Endothelial cell of umbilical vein (primary cell): Measurements from ENCODE around the gene GOLGA6L10. TPM values are rescaled to one million over a fixed set of nuclear protein-coding genes. Genes with fewer than 3 reads are reported as not detected.

Experiments used
- BruUV-seq: library from RNA; stranded (reverse); fragments of 400-500 nt; replicated peaks from 2 replicates; lab custom pipeline; 2021; lab: Mats Ljungman, UMichigan
- CTCF ChIA-PET: fragments of 300-600, 350-600 bp; sonication (Branson Sonifier 250); formaldehyde crosslinking; loops from one replicate; lab custom pipeline; 2021; ENCODE audit warnings: antibody characterized with exemption, inconsistent platforms; lab: Charles Lee
- POLR2A ChIA-PET: fragments of 300-600, 350-600 bp; sonication (Branson Sonifier 250); formaldehyde crosslinking; loops from one replicate; lab custom pipeline; 2021; ENCODE audit warnings: antibody characterized with exemption, inconsistent platforms; lab: Charles Lee
- DNase-seq: peaks from one replicate; pipeline ENCODE4 v3.0.0-alpha.2; 2011; ENCODE audit warnings: low read depth, low spot score
- FAIRE-seq: peaks from 2 replicates; lab custom pipeline; 2011; peaks lifted over from hg19 to GRCh38; lab: Jason Lieb, UNC
- H2AFZ ChIP-seq: 2 replicates; pipeline ENCODE4 v1.6.0; 2012; ENCODE audit warnings: low read depth, low read length, control low read depth, inconsistent platforms
- H3K27ac ChIP-seq: 2 replicates; pipeline ENCODE4 v1.5.1; 2011; ENCODE audit warnings: low read depth, mild to moderate bottlenecking, control low read depth, low read length, moderate library complexity; ENCODE audit not compliant: insufficient read depth
- H3K27me3 ChIP-seq, 2 experiments: 2 replicates each; pipeline versions ENCODE4 v1.6.0 to v1.6.1; 2011; ENCODE audit warnings: low read length in 2 of 2, mixed read lengths in 1 of 2; ENCODE audit not compliant: control insufficient read depth in 2 of 2, insufficient read depth in 2 of 2
- H3K36me3 ChIP-seq, 2 experiments: 2 replicates in 1 of 2; 3 replicates in 1 of 2; pipeline ENCODE4 v1.5.1; 2011; ENCODE audit warnings: low read length in 2 of 2, mild to moderate bottlenecking in 1 of 2, moderate library complexity in 1 of 2; ENCODE audit not compliant: control insufficient read depth in 2 of 2, insufficient read depth in 2 of 2; ENCODE audit errors: extremely low read depth in 1 of 2
- H3K4me1 ChIP-seq: 3 replicates; pipeline ENCODE4 v1.5.1; 2011; ENCODE audit warnings: mild to moderate bottlenecking, low read length; ENCODE audit not compliant: control insufficient read depth, insufficient read depth; ENCODE audit errors: extremely low read depth
- H3K4me2 ChIP-seq: 2 replicates; pipeline ENCODE4 v1.6.1; 2011; ENCODE audit warnings: low read length, control low read depth, mixed read lengths; ENCODE audit not compliant: insufficient read depth
- H3K4me3 ChIP-seq, 3 experiments: fragments of 200-600 bp in 1 of 3; sonication (generic), shearing (Covaris generic) in 1 of 3; replicated peaks in 1 of 3; 2 replicates each; pipeline ENCODE4 v1.5.1; 2011 to 2016; ENCODE audit warnings: control low read depth in 3 of 3, low read length in 3 of 3, mild to moderate bottlenecking in 2 of 3, inconsistent platforms in 1 of 3, low read depth in 1 of 3, moderate library complexity in 1 of 3; ENCODE audit not compliant: insufficient read depth in 1 of 3
- H3K79me2 ChIP-seq: 2 replicates; pipeline ENCODE4 v1.6.0; 2012; ENCODE audit warnings: low read length, inconsistent platforms; ENCODE audit not compliant: control insufficient read depth, insufficient read depth
- H3K9ac ChIP-seq: replicated peaks from 2 replicates; pipeline ENCODE3; 2011; ENCODE audit warnings: low read length, control low read depth; ENCODE audit not compliant: insufficient read depth; ENCODE audit errors: extremely low read depth
- H3K9me1 ChIP-seq: replicated peaks from 3 replicates; pipeline ENCODE4 v1.6.0; 2011; ENCODE audit warnings: mild to moderate bottlenecking, low read length; ENCODE audit not compliant: control insufficient read depth, insufficient read depth; ENCODE audit errors: extremely low read depth
- H3K9me3 ChIP-seq: replicated peaks from 2 replicates; pipeline ENCODE4 v1.5.1; 2012; ENCODE audit warnings: low read length, inconsistent platforms; ENCODE audit not compliant: control insufficient read depth, insufficient read depth
- H4K20me1 ChIP-seq: replicated peaks from 2 replicates; pipeline ENCODE3; 2011; ENCODE audit warnings: mild to moderate bottlenecking, low read length; ENCODE audit not compliant: control insufficient read depth, insufficient read depth; ENCODE audit errors: extremely low read depth
- EZH2 ChIP-seq: IDR thresholded peaks from 2 replicates; pipeline ENCODE4 v1.6.1; 2012; ENCODE audit warnings: borderline replicate concordance, low read depth, mild to moderate bottlenecking, moderate library complexity, low read length, inconsistent platforms; ENCODE audit not compliant: severe bottlenecking
- FOS ChIP-seq: IDR thresholded peaks from 2 replicates; pipeline ENCODE4 v1.6.1; 2011; ENCODE audit warnings: mild to moderate bottlenecking, low read length, moderate library complexity, borderline replicate concordance; ENCODE audit not compliant: insufficient read depth
- GATA2 ChIP-seq: IDR thresholded peaks from 2 replicates; pipeline ENCODE4 v1.7.0; 2011; ENCODE audit warnings: low read depth, mild to moderate bottlenecking, moderate library complexity, mixed read lengths, low read length; ENCODE audit not compliant: insufficient read length, insufficient read depth
- JUN ChIP-seq: IDR thresholded peaks from 2 replicates; pipeline ENCODE4 v1.6.1; 2011; ENCODE audit warnings: borderline replicate concordance, low read depth; ENCODE audit not compliant: insufficient read length, insufficient read depth
- MAX ChIP-seq: IDR thresholded peaks from 2 replicates; pipeline ENCODE4 v1.6.1; 2011; ENCODE audit not compliant: insufficient read depth, insufficient read length
- MYC ChIP-seq: IDR thresholded peaks from one replicate; pipeline ENCODE4 v1.6.1; 2011; ENCODE audit warnings: mild to moderate bottlenecking, low read depth, low read length
- POLR2A ChIP-seq: IDR thresholded peaks from 2 replicates; pipeline ENCODE4 v1.6.1; 2012; ENCODE audit warnings: low read depth, mild to moderate bottlenecking, control low read depth, low read length
- POLR2AphosphoS5 ChIP-seq: IDR thresholded peaks from 2 replicates; pipeline ENCODE4 v1.6.1; 2012; ENCODE audit warnings: low read depth, mild to moderate bottlenecking, control low read depth, low read length, moderate library complexity; ENCODE audit not compliant: insufficient read depth
- dilution Hi-C: fragments of 300-500 bp; cut with MboI; formaldehyde crosslinking; loops from one replicate; pipeline ENCODE4 v1.15.0; 2019; ENCODE audit warnings: low sequenced_read_pairs; ENCODE audit not compliant: extremely low pct_ligation_motif_present
- intact Hi-C: fragments of 100-400 bp; cut with micrococcal nuclease; formaldehyde crosslinking; loops from one replicate; pipeline ENCODE4 v1.10.0; 2022
- polyA plus RNA-seq, 4 experiments: library from polyadenylated mRNA; depleted of rRNA in 3 of 4; stranded (reverse) in 3 of 4; unstranded in 1 of 4; fragments of >200 nt; gene quantifications; 2 replicates each; pipeline versions ENCODE4 v1.2.1 to v1.2.3, GENCODE V29; 2011 to 2012; ENCODE audit warnings: missing spikeins in 1 of 4
- total RNA-seq: library from RNA; stranded (reverse); gene quantifications from 2 replicates; pipeline ENCODE4 v1.2.3, GENCODE V29; 2021
- TF ChIP-seq, protein P1 (sequence below), 2 donors: IDR thresholded peaks; 1 replicate in 1 of 2; 2 replicates in 1 of 2; pipeline ENCODE4 v1.5.1; 2011; ENCODE audit warnings: low read length in 2 of 2, mild to moderate bottlenecking in 2 of 2, moderate library complexity in 2 of 2, control low read depth in 1 of 2, inconsistent platforms in 1 of 2, low read depth in 1 of 2; ENCODE audit not compliant: insufficient read depth in 1 of 2; ENCODE audit errors: extremely low read depth in 1 of 2

GOLGA6L10 gene
- total and polyA plus RNA-seq, 2 donors (not counting 3 experiments of a cell fraction or from before 2014, with no cell fraction given), result 1.2 to 3.9 TPM

- no TSS peak for BruUV-seq
- Histone ChIP-seq H3K79me2 (no peaks in the 10 kb centered on the region), H3K4me2 (no peak overlapping the region)
Observed at GRCh38 chr15:82313446-82313845, 35.8 kb downstream of the GOLGA6L10 start.

More at GRCh38 chr15:82313446-82313845, 35.8 kb downstream of the GOLGA6L10 start:
- H3K9me3 ChIP-seq, result no peaks in the 10 kb centered on the region
- dilution Hi-C loops, result no loop called here
- DNase-seq, result no peak
- no peaks in the 10 kb centered on the region for H3K27me3 ChIP-seq
- H2AFZ ChIP-seq, result no peak overlapping the region
- ChIA-PET CTCF (no interaction called here), POLR2A (no interaction called here)
- no peak overlapping the region for H3K4me3 ChIP-seq
- H3K27ac ChIP-seq, result no peak overlapping the region
- H3K36me3 ChIP-seq, result no peaks in the 10 kb centered on the region
- no peaks in the 10 kb centered on the region for H3K9me1 ChIP-seq
- intact Hi-C loops, result no loop called here
- no peaks in the 10 kb centered on the region for H4K20me1 ChIP-seq
- TF ChIP-seq, protein P1, sequence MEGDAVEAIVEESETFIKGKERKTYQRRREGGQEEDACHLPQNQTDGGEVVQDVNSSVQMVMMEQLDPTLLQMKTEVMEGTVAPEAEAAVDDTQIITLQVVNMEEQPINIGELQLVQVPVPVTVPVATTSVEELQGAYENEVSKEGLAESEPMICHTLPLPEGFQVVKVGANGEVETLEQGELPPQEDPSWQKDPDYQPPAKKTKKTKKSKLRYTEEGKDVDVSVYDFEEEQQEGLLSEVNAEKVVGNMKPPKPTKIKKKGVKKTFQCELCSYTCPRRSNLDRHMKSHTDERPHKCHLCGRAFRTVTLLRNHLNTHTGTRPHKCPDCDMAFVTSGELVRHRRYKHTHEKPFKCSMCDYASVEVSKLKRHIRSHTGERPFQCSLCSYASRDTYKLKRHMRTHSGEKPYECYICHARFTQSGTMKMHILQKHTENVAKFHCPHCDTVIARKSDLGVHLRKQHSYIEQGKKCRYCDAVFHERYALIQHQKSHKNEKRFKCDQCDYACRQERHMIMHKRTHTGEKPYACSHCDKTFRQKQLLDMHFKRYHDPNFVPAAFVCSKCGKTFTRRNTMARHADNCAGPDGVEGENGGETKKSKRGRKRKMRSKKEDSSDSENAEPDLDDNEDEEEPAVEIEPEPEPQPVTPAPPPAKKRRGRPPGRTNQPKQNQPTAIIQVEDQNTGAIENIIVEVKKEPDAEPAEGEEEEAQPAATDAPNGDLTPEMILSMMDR (IDR thresholded peaks at IDR 0.05; ENCODE audit: extremely low read depth in 1 of 2, insufficient read depth in 1 of 2, low read depth in 1 of 2, low read length in 2 of 2), result no peak
- no peak for TF ChIP-seq JUN
- no peak for TF ChIP-seq MAX
- no peak for TF ChIP-seq EZH2
- no peak for TF ChIP-seq FOS
- no peak for TF ChIP-seq POLR2AphosphoS5
- TF ChIP-seq POLR2A, result no peak
- no peak for TF ChIP-seq GATA2
- no peak for TF ChIP-seq MYC
- no peak for FAIRE-seq
- H3K4me1 ChIP-seq, result peaks cover 4% of the 10 kb centered on the region
- H3K9ac ChIP-seq, result no peak overlapping the region
